ENCODE measurements around the gene TMEM150B.

Gene TMEM150B

GRCh38 chr19:55354698-55355212 is 29.6 kb upstream of the TMEM150B start, which contains the start of gene COX6B2:
Gene COX6B2 (minus strand): TSS chr19:55354719. CDS start chr19:55354521, 198 bp downstream.
- DNase-seq (ENCODE audit: low read depth in 2 of 2) = no peak

DNA sequence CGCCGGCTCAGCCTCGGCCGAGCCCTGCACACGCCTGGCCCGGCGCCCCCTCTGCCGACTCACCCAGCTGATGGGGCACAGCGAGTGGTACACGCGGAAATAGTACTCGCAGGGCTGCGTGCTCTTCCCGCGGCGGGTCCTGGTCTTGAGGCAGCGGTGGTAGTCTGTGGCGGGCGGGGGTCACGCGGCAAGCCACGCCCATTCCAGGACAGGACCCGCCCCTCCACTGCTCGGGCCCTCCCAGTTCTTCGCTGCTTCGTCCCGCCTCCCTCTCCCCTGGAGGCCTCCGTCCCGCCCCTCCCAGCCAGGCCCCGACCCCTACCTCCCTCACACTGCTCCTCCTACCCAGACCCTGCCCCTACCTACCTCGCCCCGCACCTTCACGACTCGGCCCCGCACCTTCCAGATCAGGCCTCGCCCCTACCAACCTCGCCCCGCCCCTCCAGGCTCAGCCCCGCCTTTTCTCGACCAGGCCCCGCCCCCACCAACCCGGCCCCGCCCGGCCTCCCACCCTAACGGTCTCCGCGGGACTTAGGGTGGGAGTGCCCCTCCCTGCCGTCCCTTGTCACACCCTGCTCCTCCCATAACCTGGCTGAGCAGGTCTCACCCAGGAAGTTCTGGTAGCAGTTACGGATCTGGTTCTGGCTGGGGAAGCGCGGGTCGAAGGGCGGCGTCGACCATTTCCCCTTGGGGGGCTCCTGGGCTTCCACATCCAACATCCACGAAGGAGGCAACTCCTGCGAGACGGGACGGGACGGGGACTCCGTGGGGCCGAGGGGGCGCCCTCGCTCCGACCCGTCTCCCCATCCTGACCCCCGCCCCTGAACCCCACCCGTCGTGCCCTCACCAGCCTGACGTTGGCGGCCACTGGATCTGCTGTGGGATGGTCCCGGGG is 28.9 kb upstream of the TMEM150B start:
- no peak for DNase-seq (ENCODE audit: low read depth in 2 of 2)

GRCh38 chr19:55353356-55353802 is 28.2 kb upstream of the TMEM150B start:
- DNase-seq (ENCODE audit: low read depth in 2 of 2) = no peak

DNA sequence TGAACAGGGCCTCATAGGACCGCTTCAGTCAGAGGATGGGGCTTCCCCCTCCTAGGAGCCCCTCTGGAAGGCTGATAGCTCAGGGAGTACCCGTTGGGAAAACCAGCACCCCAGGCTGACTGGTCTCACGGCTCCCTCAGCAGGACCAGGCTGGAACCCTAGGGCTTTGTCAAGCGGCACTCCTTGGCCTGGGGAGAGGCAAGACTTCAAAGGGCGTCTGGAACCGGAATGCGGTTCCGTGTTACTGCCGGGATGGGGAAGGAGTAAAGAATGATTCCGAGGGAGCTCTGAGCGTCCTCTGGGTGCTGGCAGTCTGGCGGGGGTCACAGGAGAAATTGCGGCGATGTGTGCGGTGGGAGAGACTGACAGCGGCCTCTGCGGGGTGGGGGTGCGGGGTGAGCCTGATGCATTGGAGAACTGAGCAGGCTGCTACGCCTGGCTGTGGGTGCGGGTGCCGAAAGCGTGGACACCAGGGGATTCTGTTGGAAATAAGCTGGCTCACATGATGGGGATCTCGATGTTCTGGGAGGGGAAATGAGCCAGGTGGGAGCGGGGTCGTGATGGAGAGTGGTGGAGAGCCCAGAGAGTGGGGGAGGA is 27.5 kb upstream of the TMEM150B start:
- DNase-seq (ENCODE audit: low read depth in 2 of 2) = no peak

- DNase-seq (ENCODE audit: low read depth in 2 of 2) = no peak
Observed at GRCh38 chr19:55352040-55352439, 26.9 kb upstream of the TMEM150B start.

DNA sequence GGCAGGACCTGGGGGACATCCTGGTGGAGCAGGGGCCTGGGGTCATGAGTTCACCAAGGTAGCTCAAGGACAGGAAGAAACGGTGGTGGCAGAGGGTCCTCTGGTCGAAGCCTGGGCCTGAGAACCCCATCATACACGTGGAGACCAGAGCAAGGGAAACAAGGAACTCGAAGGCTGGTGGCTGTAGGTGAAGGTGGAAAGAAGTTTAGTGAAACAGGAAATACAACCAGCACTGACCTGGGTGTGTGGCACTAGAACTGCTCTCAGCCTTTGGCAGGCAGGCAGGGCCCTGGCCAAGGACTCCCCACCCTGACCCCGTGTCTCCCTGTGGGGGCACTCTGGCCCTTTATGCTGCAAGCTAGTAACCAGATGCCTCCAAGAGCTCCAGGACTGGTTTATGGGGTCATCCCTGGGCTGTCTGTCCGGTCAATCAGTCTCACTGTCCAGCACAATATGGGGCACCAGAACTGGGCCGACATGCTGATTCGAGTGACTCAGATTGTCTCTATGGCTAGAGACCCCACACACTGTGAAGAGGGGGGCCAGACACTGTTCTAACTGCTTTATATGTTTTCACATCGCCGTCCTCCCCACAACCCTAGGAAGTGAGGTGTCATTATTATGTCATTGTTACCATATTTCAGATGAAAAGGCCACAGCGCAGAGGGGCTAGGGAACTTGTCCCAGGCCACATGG is 25.6 kb upstream of the TMEM150B start:
- no peak for DNase-seq (ENCODE audit: low read depth in 2 of 2)

DNA sequence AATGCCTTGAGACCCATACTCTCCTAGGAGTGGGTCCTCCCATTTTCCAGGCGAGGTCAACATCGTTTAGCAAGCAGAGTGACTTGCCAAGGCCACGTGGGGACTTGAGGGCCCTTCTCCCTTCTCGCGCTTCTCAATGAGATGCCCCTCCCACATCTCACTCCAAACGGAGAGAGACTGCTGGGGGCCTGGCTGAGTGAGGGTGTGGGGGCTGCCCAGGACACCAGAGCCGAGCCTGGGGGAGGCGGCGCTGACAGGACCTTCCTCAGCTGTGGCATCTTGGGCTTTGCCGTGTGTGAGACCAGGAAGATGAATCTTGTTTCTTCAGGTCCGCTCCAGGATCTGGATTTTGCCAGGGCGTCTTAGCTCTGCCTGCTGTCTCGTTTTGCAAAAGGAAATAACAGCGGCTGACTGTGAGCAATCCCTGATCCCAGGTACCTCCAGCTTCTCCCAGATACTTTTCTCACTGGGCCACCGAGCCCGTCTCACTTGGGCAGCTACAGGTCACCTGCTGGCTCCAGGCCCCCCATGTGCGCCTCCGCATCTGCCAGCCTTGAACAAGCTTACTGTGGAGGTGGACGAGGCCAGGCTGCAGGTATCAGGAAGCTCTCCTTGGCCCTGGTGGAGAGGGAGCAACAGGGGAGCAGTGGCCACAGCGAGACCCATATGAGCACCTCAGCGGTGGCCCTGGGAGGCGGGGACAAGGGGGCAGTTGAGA is 23.3 kb upstream of the TMEM150B start:
- no peak for DNase-seq (ENCODE audit: low read depth in 2 of 2)

GRCh38 chr19:55347442-55348009 is 22.4 kb upstream of the TMEM150B start:
- DNase-seq (ENCODE audit: low read depth in 2 of 2) = no peak

- DNase-seq (ENCODE audit: low read depth in 2 of 2) = no peak
Observed at GRCh38 chr19:55346725-55347441, 21.7 kb upstream of the TMEM150B start.

- no peak for DNase-seq (ENCODE audit: low read depth in 2 of 2)
Observed at GRCh38 chr19:55345818-55346724, 20.9 kb upstream of the TMEM150B start.

GRCh38 chr19:55345101-55345817 is 20.1 kb upstream of the TMEM150B start:
- DNase-seq (ENCODE audit: low read depth in 2 of 2) = no peak

GRCh38 chr19:55344444-55344843 is 19.3 kb upstream of the TMEM150B start:
- DNase-seq (ENCODE audit: low read depth in 2 of 2) = no peak

- DNase-seq (ENCODE audit: low read depth in 2 of 2) = no peak
Observed at GRCh38 chr19:55341595-55342531, 16.7 kb upstream of the TMEM150B start.

DNA sequence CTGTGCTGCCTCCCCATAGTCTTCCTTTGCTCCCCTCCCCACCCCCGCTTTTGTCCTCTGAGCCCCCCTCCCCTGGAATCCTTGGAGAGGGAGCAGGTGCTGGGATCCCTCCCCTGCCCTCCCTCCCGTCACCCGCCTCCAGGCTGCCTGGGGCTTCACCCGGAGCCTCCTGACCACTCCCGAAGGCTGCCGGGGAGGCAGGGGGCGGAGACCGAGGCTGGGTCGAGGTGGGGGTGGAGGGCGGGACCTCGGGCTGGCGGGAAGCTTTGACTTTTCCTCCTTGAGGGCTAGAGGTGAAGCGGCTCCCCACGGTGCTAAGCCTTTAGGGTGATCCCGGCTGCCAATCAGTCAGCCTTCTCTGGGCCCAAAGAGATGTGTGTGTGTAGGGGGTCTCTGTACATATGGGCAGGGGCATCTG is 16.0 kb upstream of the TMEM150B start:
- DNase-seq (ENCODE audit: low read depth in 2 of 2) = peak in 1 of 2 donors; percentile 18

GRCh38 chr19:55340784-55341147 is 15.6 kb upstream of the TMEM150B start:
- DNase-seq (ENCODE audit: low read depth in 2 of 2) = no peak

- DNase-seq (ENCODE audit: low read depth in 2 of 2) = no peak
Observed at GRCh38 chr19:55339889-55340783, 15.0 kb upstream of the TMEM150B start.

Measured in activated CD8-positive, alpha-beta memory T cell treated with anti-CD3 and anti-CD28 coated beads for 4 hours (primary cell).